Dermis blood vessel endothelial cell (primary cell): ENCODE measurements around the gene GAN. TPM values are rescaled to one million over a fixed set of nuclear protein-coding genes. Genes with fewer than 3 reads are reported as not detected.

Source experiments
- DNase-seq: peaks from one replicate; pipeline ENCODE4 v3.0.0; 2010
- total RNA-seq: library from RNA; depleted of rRNA; stranded (reverse); fragments of >200 nt; gene quantifications from 2 replicates; pipeline ENCODE4 v1.2.3, GENCODE V29; 2014

Gene GAN, protein sequence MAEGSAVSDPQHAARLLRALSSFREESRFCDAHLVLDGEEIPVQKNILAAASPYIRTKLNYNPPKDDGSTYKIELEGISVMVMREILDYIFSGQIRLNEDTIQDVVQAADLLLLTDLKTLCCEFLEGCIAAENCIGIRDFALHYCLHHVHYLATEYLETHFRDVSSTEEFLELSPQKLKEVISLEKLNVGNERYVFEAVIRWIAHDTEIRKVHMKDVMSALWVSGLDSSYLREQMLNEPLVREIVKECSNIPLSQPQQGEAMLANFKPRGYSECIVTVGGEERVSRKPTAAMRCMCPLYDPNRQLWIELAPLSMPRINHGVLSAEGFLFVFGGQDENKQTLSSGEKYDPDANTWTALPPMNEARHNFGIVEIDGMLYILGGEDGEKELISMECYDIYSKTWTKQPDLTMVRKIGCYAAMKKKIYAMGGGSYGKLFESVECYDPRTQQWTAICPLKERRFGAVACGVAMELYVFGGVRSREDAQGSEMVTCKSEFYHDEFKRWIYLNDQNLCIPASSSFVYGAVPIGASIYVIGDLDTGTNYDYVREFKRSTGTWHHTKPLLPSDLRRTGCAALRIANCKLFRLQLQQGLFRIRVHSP
- 10.7 and 11.3 TPM in 2 replicates for total RNA-seq

DNA sequence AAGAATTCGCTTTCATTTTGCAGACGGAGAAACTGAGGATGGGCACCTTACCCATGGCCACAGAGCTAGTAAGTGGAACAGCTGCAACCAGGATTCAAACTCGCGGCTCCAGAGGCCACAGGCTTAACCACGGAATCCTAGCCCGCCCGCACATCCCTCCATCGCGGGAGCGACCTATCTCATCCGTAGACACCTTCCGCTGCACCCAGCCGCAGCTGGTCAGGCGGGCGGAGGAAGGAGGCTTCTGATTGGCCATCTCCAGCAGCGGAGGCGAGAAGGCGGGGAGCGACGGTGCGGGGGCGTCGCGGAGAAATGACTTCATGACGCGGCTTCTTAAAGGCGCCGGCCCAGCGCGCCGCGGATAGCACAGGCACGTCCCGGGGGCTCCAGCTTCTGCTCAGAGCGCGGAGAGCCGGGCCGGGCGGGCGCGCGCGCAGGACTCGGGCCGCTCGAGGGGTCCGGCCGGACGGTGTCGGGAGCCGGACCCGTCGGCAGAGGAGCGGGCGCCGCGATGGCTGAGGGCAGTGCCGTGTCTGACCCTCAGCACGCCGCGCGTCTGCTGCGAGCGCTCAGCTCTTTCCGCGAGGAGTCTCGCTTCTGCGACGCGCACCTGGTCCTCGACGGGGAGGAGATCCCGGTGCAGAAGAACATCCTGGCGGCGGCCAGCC lies at the start of gene GAN:
TSS of gene GAN (plus strand) at position 360 of the 668 bp plus-strand sequence. CDS start at position 512, 152 bp downstream.
- peak; percentile 98 for DNase-seq

DNA sequence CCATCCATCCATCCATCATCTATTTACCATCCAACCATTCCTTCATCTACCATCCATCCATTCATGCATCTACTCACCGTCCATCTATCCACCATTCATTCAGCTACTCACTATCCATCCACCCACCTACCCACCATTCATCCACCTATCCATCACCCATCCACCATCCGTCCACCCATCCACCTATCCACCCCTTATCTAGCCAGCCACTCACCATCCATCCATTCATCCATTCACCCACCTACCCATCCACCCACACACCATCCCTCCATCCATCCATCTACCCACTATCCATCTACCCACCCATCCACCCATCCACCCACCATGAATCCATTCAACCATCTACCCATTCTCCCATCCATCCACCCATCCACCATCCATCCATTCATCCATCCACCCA lies 49.7 kb upstream of the GAN start:
- DNase-seq: no peak

DNA sequence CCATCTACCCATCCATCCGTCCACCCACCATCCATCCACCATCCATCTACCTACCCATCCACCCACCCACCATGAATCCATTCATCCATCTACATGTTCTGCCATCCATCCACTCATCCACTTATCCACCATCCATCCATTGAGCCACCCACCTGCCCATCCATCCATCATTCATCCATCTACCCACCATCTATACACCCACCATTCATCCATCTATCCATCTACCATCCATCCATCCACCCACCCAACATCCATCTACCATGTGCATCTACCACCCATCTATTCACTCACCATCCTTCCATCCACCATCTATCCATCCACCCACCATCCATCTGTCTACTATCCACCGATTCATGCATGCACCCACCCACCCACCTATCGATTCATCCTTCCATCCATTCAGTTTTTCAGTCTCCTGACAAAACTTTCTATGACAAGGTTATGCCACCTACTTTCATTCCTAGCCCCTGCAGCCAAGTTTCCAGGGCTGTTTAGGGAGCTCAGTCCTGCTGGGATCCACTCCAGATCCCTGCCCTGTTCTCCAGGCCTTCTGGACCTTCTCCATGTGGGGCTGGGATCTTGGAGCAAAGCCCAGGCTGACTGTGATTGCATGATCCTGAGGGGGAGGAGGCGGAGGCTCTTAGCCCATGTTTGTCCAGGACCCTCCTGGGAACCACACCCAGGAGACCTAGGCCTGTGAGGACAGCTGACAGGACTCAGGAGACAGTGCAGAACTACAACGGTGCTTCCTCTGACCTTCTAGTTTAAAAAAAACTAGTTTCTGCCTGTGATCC lies 48.9 kb upstream of the GAN start:
- DNase-seq: no peak

DNA sequence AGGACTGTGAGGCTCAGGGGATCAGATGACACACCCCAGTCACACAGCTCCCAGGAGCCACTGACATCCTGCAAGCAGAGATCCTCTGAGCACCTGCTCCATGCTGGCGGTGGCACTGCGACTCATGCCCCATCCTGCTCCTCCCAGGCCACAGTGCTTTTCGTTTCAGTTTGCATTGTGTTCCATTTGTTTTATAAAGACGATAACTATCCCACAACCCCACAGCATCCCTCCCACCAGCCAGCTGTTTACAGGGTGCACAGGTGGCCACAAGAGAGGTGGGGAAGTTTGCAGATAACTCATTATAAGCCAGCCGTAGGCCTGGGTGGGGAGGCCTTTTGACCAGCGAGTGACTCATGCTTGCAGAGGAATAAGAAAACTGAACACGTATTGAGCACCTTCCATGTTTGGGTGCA lies 48.1 kb upstream of the GAN start:
- no peak for DNase-seq

DNA sequence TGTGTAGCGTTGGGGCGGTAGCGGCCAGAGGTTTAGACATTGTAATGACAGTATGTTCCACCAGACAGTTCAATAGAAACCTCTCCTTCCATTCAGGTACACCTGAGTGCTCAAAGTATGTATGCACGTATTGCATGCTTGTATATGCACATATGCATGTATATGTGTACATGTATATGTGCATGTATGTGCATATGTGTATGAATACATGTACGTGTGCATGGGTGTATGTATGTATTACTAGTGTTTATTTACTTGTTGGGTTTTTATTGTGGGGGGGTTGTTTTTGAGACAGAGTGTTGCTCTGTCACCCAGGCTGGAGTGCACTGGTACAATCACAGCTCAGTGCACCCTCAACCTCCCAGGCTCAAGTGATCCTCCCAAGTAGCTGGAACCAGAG lies 46.3 kb upstream of the GAN start:
- DNase-seq: no peak

- no peak for DNase-seq
These were observed 41.4 kb upstream of the GAN start for GRCh38 chr16:81273223-81273950.

DNA sequence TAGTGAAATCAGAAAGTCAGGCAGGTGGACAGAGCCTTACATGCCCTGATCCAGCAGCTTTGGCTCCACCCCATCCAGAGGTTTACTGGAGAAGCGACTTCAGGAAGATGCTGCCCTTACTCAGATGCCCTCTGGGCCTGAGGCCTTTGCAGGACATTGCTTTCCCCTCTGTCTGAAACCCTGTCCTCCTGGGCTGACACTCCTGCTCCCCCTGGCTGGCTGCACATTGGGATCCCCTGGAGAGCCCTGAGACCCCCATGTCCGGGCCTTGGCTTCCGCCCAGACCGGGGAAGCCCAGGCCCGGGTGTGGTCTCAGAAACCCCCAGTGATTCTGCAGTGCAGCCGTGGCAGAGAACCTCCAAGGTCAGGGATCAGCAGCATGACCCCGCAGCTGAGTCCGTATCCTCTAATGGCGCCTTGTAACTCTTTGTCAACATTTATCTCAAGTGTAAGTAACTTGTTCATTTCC lies 39.7 kb upstream of the GAN start:
- no peak for DNase-seq

- no peak for DNase-seq
These were observed 39.0 kb upstream of the GAN start for GRCh38 chr16:81275795-81276194.

DNA sequence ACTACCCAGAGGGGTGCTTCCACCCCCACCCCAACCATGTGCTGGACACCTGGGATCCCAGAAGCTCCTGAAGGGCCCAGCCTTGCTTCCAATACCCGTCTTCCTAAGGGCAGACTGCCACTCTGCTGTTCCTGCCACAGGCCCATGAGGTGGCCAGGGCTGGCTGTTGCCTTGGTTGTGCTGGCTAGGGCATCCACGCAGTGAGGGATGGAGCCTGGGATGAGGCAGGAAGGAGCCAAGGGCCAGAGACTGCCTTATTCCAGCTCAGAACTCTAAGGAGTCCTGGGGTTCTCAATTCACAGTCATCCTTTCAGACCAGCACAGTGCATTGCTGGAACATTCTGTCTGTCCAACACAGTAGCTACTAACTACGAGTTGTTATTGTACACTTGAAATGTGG lies 38.4 kb upstream of the GAN start:
- DNase-seq: no peak

GRCh38 chr16:81277541-81278080 lies 37.2 kb upstream of the GAN start:
- DNase-seq: no peak

GRCh38 chr16:81278526-81278925 lies 36.2 kb upstream of the GAN start:
- no peak for DNase-seq

DNA sequence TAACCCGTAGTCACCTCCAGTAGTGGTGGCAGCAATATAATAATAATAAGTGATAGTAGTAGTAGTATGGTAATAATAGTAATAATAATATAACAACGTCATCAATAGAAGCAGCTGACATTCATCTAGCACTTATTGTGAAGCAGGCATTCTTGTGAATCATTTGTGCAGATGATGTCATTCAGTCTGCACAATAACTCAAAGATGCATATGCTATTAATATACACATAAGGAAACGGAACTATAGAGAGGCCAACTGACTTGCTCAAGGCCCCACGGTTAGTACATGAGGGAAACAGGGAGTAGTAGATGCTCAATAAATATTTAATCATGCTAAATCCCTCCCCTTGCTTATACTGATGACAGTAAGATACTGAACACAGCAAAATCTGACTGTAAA lies 35.4 kb upstream of the GAN start:
- peak; percentile 88 for DNase-seq

DNA sequence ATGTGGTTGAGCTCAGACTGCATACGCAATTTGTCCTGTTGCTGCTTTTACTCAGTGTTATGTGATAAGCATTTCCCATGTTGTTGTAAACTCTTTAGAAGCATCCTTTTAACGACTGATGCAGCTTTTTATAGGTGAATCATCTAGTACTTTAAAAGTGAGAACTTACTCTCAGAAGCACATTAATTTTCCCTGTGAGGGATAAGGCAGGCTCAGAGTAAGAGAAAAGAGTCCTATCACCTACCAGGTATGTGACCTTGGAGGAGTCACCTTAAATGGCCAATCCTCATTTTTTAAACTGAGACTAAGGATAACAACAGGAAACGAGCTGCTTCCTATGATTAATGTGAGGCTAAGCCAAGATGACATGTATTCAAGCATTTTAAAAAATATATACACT lies 34.4 kb upstream of the GAN start:
- DNase-seq: peak; percentile 82

GRCh38 chr16:81283044-81283443 lies 31.7 kb upstream of the GAN start:
- no peak for DNase-seq

DNA sequence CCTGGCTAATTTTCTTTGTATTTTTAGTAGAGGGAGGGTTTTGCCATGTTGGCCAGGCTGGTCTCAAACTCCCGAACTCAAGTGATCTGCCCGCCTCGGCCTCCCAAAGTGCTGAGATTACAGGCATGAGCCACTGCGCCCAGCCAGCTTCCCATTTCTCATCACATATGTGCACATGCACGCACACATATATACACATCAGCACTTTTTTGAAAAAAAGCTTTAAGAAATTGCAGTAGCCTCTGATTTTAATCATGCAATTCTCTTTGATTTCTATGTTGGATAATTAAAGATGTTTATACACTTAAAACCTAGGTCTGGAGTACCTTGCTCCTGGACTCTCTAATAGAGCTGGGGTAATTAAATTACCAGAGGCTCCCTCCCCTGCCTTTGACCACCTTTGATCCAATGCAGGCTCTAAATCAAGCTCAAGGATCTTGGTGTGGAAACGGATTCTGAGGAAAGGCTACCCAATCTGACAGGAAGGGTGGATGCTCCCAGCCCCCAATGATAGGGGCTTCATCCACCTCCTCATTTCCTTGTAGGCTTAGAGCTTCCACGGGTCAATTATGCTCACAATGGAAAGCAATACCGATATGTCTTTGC lies 29.7 kb upstream of the GAN start:
- no peak for DNase-seq

DNA sequence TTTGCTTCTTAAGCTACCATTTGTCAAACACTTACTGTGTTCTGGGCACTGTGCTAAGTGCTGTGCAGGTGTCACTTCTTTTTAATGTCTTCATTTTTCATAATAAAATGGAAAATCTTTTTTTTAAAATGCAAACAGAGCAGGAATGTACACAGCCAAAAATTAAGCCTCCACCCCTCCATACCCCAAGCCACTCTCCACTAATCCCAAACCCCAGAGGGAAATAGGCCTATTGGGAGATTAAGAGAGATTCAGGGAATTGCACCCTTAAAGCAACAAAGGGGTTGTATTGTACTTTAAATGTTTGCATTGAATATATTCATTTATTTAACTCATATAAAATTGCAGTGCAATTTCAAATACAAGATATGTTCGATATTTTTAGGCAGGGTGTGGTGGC lies 28.6 kb upstream of the GAN start:
- no peak for DNase-seq

DNA sequence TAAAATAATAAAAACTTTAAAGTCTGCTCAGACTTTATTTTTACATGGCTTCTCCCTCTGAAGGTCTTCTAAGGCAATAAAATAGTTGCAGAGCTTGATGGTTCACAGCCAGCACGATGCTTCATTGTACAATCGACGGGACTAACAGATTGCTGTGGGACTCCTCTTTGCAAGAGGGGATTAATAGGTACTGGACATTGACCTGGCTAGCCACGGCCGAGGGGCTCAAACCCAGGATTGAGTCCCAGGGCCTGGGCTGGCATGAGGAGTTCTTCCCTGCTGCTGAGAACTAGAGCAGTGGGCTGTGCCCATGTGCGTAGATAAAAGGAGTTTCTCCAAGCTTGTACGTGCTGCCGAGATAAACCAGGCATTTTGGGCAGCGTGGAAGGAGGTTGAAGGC lies 23.6 kb upstream of the GAN start:
- DNase-seq: no peak

DNA sequence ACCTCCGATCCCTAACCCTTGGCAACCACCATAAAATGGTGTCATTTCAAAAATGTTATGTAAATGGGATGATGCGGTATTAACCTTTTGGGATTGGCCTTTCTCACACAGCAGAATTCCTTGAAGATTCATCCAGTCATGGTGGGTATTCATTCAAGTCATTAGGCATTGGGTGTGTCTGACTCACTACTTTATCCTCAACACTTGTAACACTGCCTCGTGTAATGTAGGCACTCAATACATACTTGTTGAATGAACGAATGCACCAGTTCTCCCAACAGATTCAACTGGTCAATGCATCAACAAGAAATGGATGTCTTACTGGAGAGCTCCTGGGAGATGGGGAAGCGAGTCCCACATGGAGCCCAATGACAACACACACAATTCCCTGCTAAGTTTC lies 21.8 kb upstream of the GAN start:
- no peak for DNase-seq

GRCh38 chr16:81293909-81294802 lies 20.6 kb upstream of the GAN start:
- no peak for DNase-seq

DNA sequence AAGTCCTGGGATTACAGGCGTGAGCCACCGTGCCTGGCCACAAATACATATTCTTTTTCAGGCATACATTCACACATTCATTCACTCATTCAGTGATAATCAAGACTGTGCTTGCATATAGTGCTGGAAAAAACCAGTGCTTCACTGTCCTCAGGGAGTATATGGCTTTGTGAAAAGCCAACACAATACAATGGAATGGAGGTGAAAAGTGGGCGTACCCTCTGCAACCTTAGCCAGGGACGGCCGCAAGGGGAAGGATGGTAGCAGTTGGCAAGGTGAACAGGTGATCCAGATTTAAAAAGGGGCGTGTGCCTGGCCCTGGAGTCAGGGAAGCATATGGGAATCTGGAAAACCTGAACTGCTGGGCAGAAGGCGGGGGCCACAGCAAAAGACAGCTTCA lies 18.1 kb upstream of the GAN start:
- DNase-seq: no peak
